ENCODE data around the gene NXPE3.
"Not testable (repeated sequence)": the region's sequence is repeated elsewhere in the genome, so short reads cannot be mapped to it uniquely, and the experiment has no call there.

Gene NXPE3

GRCh38 chr3:101779047-101779821 is at the start of gene NXPE3:
Gene NXPE3 (plus strand): TSS chr3:101779211. CDS start chr3:101785597, 6,386 bp downstream.
- peak; percentile 84 for DNase-seq

GRCh38 chr3:101729586-101729985 is 49.4 kb upstream of the NXPE3 start:
- no peak for DNase-seq

GRCh38 chr3:101730839-101731238 is 48.2 kb upstream of the NXPE3 start:
- DNase-seq: no peak

- no peak for DNase-seq
Measured at GRCh38 chr3:101732240-101732641, 46.8 kb upstream of the NXPE3 start.

- no peak for DNase-seq
Measured at GRCh38 chr3:101735833-101736232, 43.2 kb upstream of the NXPE3 start.

GRCh38 chr3:101741914-101742313 is 37.1 kb upstream of the NXPE3 start:
- DNase-seq: not testable (repeated sequence)

GRCh38 chr3:101744811-101745210 is 34.2 kb upstream of the NXPE3 start:
- DNase-seq: no peak

- not testable (repeated sequence) for DNase-seq
Measured at GRCh38 chr3:101745934-101746333, 33.1 kb upstream of the NXPE3 start.

GRCh38 chr3:101753386-101754113 is 25.5 kb upstream of the NXPE3 start:
- DNase-seq: not testable (repeated sequence)

GRCh38 chr3:101758224-101758623 is 20.8 kb upstream of the NXPE3 start:
- DNase-seq: no peak

- no peak for DNase-seq
Measured at GRCh38 chr3:101762041-101762646, 16.9 kb upstream of the NXPE3 start.

GRCh38 chr3:101777745-101778281 is 1.2 kb upstream of the NXPE3 start:
- DNase-seq: not testable (repeated sequence)

GRCh38 chr3:101778385-101779046 is 495 bp upstream of the NXPE3 start:
- no peak for DNase-seq

GRCh38 chr3:101779822-101780381 is 891 bp downstream of the NXPE3 start:
- peak; percentile 29 for DNase-seq

- DNase-seq: no peak
Measured at GRCh38 chr3:101780661-101781060, 1.6 kb downstream of the NXPE3 start.

GRCh38 chr3:101781166-101781565 is 2.2 kb downstream of the NXPE3 start:
- no peak for DNase-seq

GRCh38 chr3:101784855-101785613 is 6.0 kb downstream of the NXPE3 start:
- no peak for DNase-seq

GRCh38 chr3:101791778-101792177 is 12.8 kb downstream of the NXPE3 start:
- DNase-seq: no peak

GRCh38 chr3:101796077-101796680 is 17.2 kb downstream of the NXPE3 start:
- DNase-seq: no peak

GRCh38 chr3:101801174-101801573 is 22.2 kb downstream of the NXPE3 start:
- no peak for DNase-seq

GRCh38 chr3:101802179-101802578 is 23.2 kb downstream of the NXPE3 start:
- DNase-seq: no peak
